ENCODE results near the gene EFCAB6. TPM values are rescaled to one million over a fixed set of nuclear protein-coding genes. Genes with fewer than 3 reads are reported as not detected.

The EFCAB6 gene
- total RNA-seq, 4 donors from 2014 or later, result 1.1 to 3.8 (median 2.7) TPM

GRCh38 chr22:43507235-43507634 lies 304.9 kb downstream of the EFCAB6 start:
- no peaks in the 10 kb centered on the region for H3K9me3 ChIP-seq
- no peaks in the 10 kb centered on the region for H3K4me1 ChIP-seq
- peaks cover 19% of the 10 kb centered on the region for H3K27me3 ChIP-seq
- WGBS, 2 donors (ENCODE audit: low coverage in 1 of 2), result 77 to 83% methylated on average over 1 to 3 of the region's 8 CpGs
- no peaks in the 10 kb centered on the region for H3K36me3 ChIP-seq
- TF ChIP-seq POLR2A (IDR thresholded peaks at IDR 0.05) (no peak), EP300 (IDR thresholded peaks at IDR 0.05) (no peak), CTCF (IDR thresholded peaks at IDR 0.05) (no peak), POLR2AphosphoS5 (IDR thresholded peaks at IDR 0.05) (no peak)
- no peak for ATAC-seq
- no peak overlapping the region for H3K4me3 ChIP-seq
- no peak overlapping the region for H3K27ac ChIP-seq

GRCh38 chr22:43506487-43506886 lies 305.6 kb downstream of the EFCAB6 start:
- no peak for TF ChIP-seq POLR2AphosphoS5 (IDR thresholded peaks at IDR 0.05)
- TF ChIP-seq POLR2A (IDR thresholded peaks at IDR 0.05), result no peak
- TF ChIP-seq CTCF (IDR thresholded peaks at IDR 0.05), result no peak
- TF ChIP-seq EP300 (IDR thresholded peaks at IDR 0.05), result no peak
- no peaks in the 10 kb centered on the region for H3K36me3 ChIP-seq
- WGBS, 2 donors (ENCODE audit: low coverage in 1 of 2), result 31 to 71% methylated on average over 2 to 6 of the region's 12 CpGs
- H3K27me3 ChIP-seq, result peaks cover 26% of the 10 kb centered on the region
- no peak overlapping the region for H3K4me3 ChIP-seq
- H3K9me3 ChIP-seq, result no peaks in the 10 kb centered on the region
- ATAC-seq, result no peak
- no peak overlapping the region for H3K27ac ChIP-seq
- H3K4me1 ChIP-seq, result no peaks in the 10 kb centered on the region

GRCh38 chr22:43505896-43506295 lies 306.2 kb downstream of the EFCAB6 start:
- WGBS, 2 donors (ENCODE audit: low coverage in 1 of 2), result 73 to 88% methylated on average over 3 to 5 of the region's 8 CpGs
- H3K27me3 ChIP-seq, result peaks cover 28% of the 10 kb centered on the region
- TF ChIP-seq CTCF (IDR thresholded peaks at IDR 0.05) (no peak), POLR2AphosphoS5 (IDR thresholded peaks at IDR 0.05) (no peak), EP300 (IDR thresholded peaks at IDR 0.05) (no peak), POLR2A (IDR thresholded peaks at IDR 0.05) (no peak)
- no peak overlapping the region for H3K4me3 ChIP-seq
- H3K4me1 ChIP-seq, result no peaks in the 10 kb centered on the region
- no peaks in the 10 kb centered on the region for H3K36me3 ChIP-seq
- H3K27ac ChIP-seq, result no peak overlapping the region
- no peaks in the 10 kb centered on the region for H3K9me3 ChIP-seq
- ATAC-seq, result no peak

GRCh38 chr22:43505423-43505822 lies 306.7 kb downstream of the EFCAB6 start:
- ATAC-seq, result no peak
- no peak for TF ChIP-seq POLR2AphosphoS5 (IDR thresholded peaks at IDR 0.05)
- no peak for TF ChIP-seq POLR2A (IDR thresholded peaks at IDR 0.05)
- no peak for TF ChIP-seq CTCF (IDR thresholded peaks at IDR 0.05)
- no peak for TF ChIP-seq EP300 (IDR thresholded peaks at IDR 0.05)
- Histone ChIP-seq H3K36me3 (no peaks in the 10 kb centered on the region), H3K9me3 (no peaks in the 10 kb centered on the region), H3K27me3 (peaks cover 24% of the 10 kb centered on the region), H3K4me1 (no peaks in the 10 kb centered on the region), H3K4me3 (no peak overlapping the region), H3K27ac (no peak overlapping the region)
- 100% methylated on average over 1 of the region's 14 CpGs; no CpG with 5 or more reads in 1 of the 2 donors for WGBS, 2 donors (ENCODE audit: low coverage in 1 of 2)

GRCh38 chr22:43504666-43505261 lies 307.3 kb downstream of the EFCAB6 start:
- 87 to 91% methylated on average over 7 of the region's 7 CpGs for WGBS, 2 donors (ENCODE audit: low coverage in 1 of 2)
- Histone ChIP-seq H3K36me3 (no peaks in the 10 kb centered on the region), H3K9me3 (no peaks in the 10 kb centered on the region), H3K27ac (no peak overlapping the region), H3K4me3 (no peak overlapping the region), H3K4me1 (no peaks in the 10 kb centered on the region), H3K27me3 (peaks cover 17% of the 10 kb centered on the region)
- no peak for ATAC-seq
- no peak for TF ChIP-seq CTCF (IDR thresholded peaks at IDR 0.05)

Data from gastroesophageal sphincter (tissue), 4 donors.